MM.1S (cell line): ENCODE measurements around the gene C2orf80.

Experiments used
- DNase-seq: peaks from one replicate; pipeline ENCODE4 v3.0.0-alpha.2; 2015
- H2AFZ ChIP-seq: fragments of 300-600 bp; sonication (generic); 2 replicates; pipeline ENCODE4 v1.6.0; 2016; ENCODE audit warnings: antibody characterized with exemption, low read length
- H3F3A ChIP-seq: fragments of 300-600 bp; sonication (generic); 2 replicates; pipeline ENCODE4 v1.6.1; 2016; ENCODE audit warnings: mild to moderate bottlenecking, antibody characterized with exemption, low read length, moderate library complexity, mixed read lengths; ENCODE audit not compliant: insufficient read depth
- H3K27ac ChIP-seq: fragments of 300-600 bp; sonication (generic); 2 replicates; pipeline ENCODE4 v1.5.1; 2016; ENCODE audit warnings: mild to moderate bottlenecking, low read length
- H3K27me3 ChIP-seq: fragments of 300-600 bp; sonication (generic); replicated peaks from 2 replicates; pipeline ENCODE4 v1.6.0; 2016; ENCODE audit warnings: low read length; ENCODE audit not compliant: insufficient read depth
- H3K36me3 ChIP-seq: fragments of 300-600 bp; sonication (generic); replicated peaks from 2 replicates; pipeline ENCODE4 v1.6.1; 2016; ENCODE audit warnings: mild to moderate bottlenecking, low read length, mixed read lengths; ENCODE audit not compliant: insufficient read depth
- H3K4me1 ChIP-seq: fragments of 300-600 bp; sonication (generic); 2 replicates; pipeline ENCODE4 v1.6.1; 2016; ENCODE audit warnings: low read length, mixed read lengths
- H3K4me2 ChIP-seq: fragments of 300-600 bp; sonication (generic); 2 replicates; pipeline ENCODE4 v1.6.0; 2016; ENCODE audit warnings: low read depth, low read length
- H3K4me3 ChIP-seq: fragments of 300-600 bp; sonication (generic); 2 replicates; pipeline ENCODE4 v1.5.1; 2016; ENCODE audit warnings: low read length, mixed read lengths
- H3K79me2 ChIP-seq: fragments of 300-600 bp; sonication (generic); 2 replicates; pipeline ENCODE4 v1.6.1; 2016; ENCODE audit warnings: mixed run types, low read length, mixed read lengths
- H3K9ac ChIP-seq: fragments of 300-600 bp; sonication (generic); 2 replicates; pipeline ENCODE4 v1.6.1; 2016; ENCODE audit warnings: low read length, mixed read lengths
- H3K9me2 ChIP-seq: fragments of 300-600 bp; sonication (generic); replicated peaks from 2 replicates; pipeline ENCODE4 v1.6.1; 2016; ENCODE audit warnings: mild to moderate bottlenecking, low read length, mixed read lengths; ENCODE audit not compliant: insufficient read depth
- H3K9me3 ChIP-seq: fragments of 300-600 bp; sonication (generic); replicated peaks from 2 replicates; pipeline ENCODE4 v1.6.1; 2016; ENCODE audit warnings: mild to moderate bottlenecking, low read length, mixed read lengths; ENCODE audit not compliant: insufficient read depth
- H4K20me1 ChIP-seq: fragments of 300-600 bp; sonication (generic); 2 replicates; pipeline ENCODE4 v1.6.1; 2016; ENCODE audit warnings: mild to moderate bottlenecking, low read length, moderate library complexity, mixed read lengths; ENCODE audit not compliant: insufficient read depth
- CTCF ChIP-seq: fragments of 300-600 bp; sonication (generic); IDR thresholded peaks from 2 replicates; pipeline ENCODE4 v1.5.1; 2016; ENCODE audit warnings: antibody characterized with exemption, low read length, mixed read lengths
- EZH2 ChIP-seq: fragments of 300-600 bp; sonication (generic); optimal IDR thresholded peaks from 2 replicates; pipeline ENCODE3; 2017; ENCODE audit warnings: low read depth, mild to moderate bottlenecking, antibody characterized with exemption, low read length, mixed read lengths
- EZH2phosphoT487 ChIP-seq: fragments of 300-600 bp; sonication (generic); IDR thresholded peaks from 2 replicates; pipeline ENCODE4 v1.6.1; 2018; ENCODE audit warnings: antibody characterized with exemption, low read length

C2orf80 gene

DNA sequence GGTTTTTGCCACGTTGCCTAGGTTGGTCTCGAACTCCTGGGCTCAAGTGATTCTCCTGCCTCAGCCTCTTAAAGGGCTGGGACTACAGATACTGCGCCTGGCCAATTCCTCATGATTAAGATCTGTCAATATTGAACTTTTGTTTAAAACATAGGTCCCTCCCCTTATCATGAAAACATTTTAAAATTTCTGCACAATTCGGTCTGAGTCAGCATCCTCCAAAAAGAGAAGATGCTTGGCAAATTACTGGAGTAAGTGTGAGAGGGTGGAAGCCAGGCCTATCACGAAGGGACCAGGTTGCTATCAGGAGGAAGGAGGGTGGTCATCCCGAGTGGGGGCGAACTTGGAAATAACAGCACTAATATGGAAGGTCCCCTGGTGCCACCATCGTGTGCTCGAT lies 15.7 kb downstream of the C2orf80 start:
- no peak for DNase-seq
- Histone ChIP-seq H3K9me2 (no peaks in the 10 kb centered on the region), H4K20me1 (no peaks in the 10 kb centered on the region), H3K27me3 (no peaks in the 10 kb centered on the region), H3K27ac (no peak overlapping the region), H3K9ac (no peak overlapping the region), H3K79me2 (no peaks in the 10 kb centered on the region), H3K9me3 (no peaks in the 10 kb centered on the region), H2AFZ (no peak overlapping the region), H3K4me2 (no peak overlapping the region), H3F3A (no peaks in the 10 kb centered on the region), H3K4me1 (no peaks in the 10 kb centered on the region), H3K4me3 (no peak overlapping the region), H3K36me3 (no peaks in the 10 kb centered on the region)
- TF ChIP-seq EZH2 (no peak), EZH2phosphoT487 (no peak), CTCF (no peak)

DNA sequence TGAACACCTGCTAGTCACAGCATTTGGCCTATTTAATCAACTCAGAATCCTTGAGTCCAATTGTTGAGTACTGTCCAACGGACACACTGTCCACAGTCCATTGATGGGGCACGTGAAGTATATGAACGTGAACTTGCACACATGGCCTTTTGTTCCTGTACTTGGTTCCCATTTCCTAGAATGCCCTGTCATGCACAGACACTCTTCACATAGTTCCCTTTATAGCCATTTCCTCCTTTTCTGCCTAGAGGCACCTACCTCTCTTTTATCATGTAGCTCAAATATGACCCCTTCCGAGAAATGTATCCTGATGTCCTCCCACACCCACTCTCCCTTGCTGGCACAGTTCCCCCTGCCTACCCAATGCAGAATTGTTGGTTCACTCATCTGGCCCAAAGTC lies 17.7 kb downstream of the C2orf80 start:
- Histone ChIP-seq H3K27ac (no peak overlapping the region), H3K9ac (no peak overlapping the region)
- no peak for DNase-seq

GRCh38 chr2:208164951-208165755 lies 24.7 kb downstream of the C2orf80 start:
- Histone ChIP-seq H3F3A (no peaks in the 10 kb centered on the region), H3K27ac (no peak overlapping the region), H4K20me1 (no peaks in the 10 kb centered on the region), H3K4me3 (no peak overlapping the region), H3K27me3 (no peaks in the 10 kb centered on the region), H3K79me2 (no peaks in the 10 kb centered on the region), H2AFZ (no peak overlapping the region), H3K9ac (no peak overlapping the region), H3K9me2 (no peaks in the 10 kb centered on the region), H3K4me1 (no peaks in the 10 kb centered on the region), H3K9me3 (no peaks in the 10 kb centered on the region), H3K4me2 (no peak overlapping the region), H3K36me3 (no peaks in the 10 kb centered on the region)
- DNase-seq: no peak
- TF ChIP-seq CTCF: no peak
- TF ChIP-seq EZH2phosphoT487: no peak

More for the DNA sequence above, 17.7 kb downstream of the C2orf80 start:
- Histone ChIP-seq H3K9me2 (no peaks in the 10 kb centered on the region), H3K4me3 (no peak overlapping the region), H4K20me1 (no peaks in the 10 kb centered on the region), H3K27me3 (no peaks in the 10 kb centered on the region), H3K9me3 (no peaks in the 10 kb centered on the region), H3K79me2 (no peaks in the 10 kb centered on the region), H2AFZ (no peak overlapping the region), H3K4me1 (no peaks in the 10 kb centered on the region), H3K36me3 (no peaks in the 10 kb centered on the region), H3K4me2 (no peak overlapping the region), H3F3A (no peaks in the 10 kb centered on the region)
- no peak for TF ChIP-seq EZH2
- TF ChIP-seq CTCF: no peak
- no peak for TF ChIP-seq EZH2phosphoT487
